ENCODE data around the gene ETF1. TPM values are rescaled to one million over a fixed set of nuclear protein-coding genes. Genes with fewer than 3 reads are reported as not detected.
"Not testable (repeated sequence)": the region's sequence is repeated elsewhere in the genome, so short reads cannot be mapped to it uniquely, and the experiment has no call there.

Gene ETF1
- total and polyA plus RNA-seq, 9 of the 15 experiments (the other 6 are each of a cell fraction or from before 2014, with no cell fraction given) = 53.7 to 209 (median 164) TPM

GRCh38 chr5:138476918-138477317, 66.1 kb downstream of the ETF1 start:
- in situ Hi-C loops (cut with MboI) = no loop called here
- H3K4me2 ChIP-seq (ENCODE audit: insufficient read depth, low read length) = peak overlapping the region; percentile 73; the same call in 1 of the 2 replicates
- no peak for FAIRE-seq

GRCh38 chr5:138473151-138473550, 69.9 kb downstream of the ETF1 start:
- POLR2A ChIA-PET = interaction anchor here (0.6 to 2.6 kb wide), 8 partner anchors 8 to 69 kb away, joined by 4 to 17 read pairs (median 5); partner anchors contain the start of gene EGR1
- H3K9me1 ChIP-seq (ENCODE audit: control insufficient read depth, insufficient read depth, low read length) = not testable (repeated sequence)

More at GRCh38 chr5:138476918-138477317, 66.1 kb downstream of the ETF1 start:
- TF ChIP-seq GTF2E2 (tag; IDR thresholded peaks at IDR 0.05) (0 out of 2 replicates have a peak, but pooled peaks have one; percentile 29), FOXJ2 (tag; IDR thresholded peaks at IDR 0.05) (0 out of 2 replicates have a peak, but pooled peaks have one; percentile 46), ARID3B (CRISPR knock-in tag; IDR thresholded peaks at IDR 0.05; ENCODE audit: borderline replicate concordance) (no peak)
- Histone ChIP-seq H3K9me1 (ENCODE audit: control insufficient read depth, insufficient read depth, low read length) (no peaks in the 10 kb centered on the region), H3K27ac (ENCODE audit: extremely low read depth, low read depth, low read length) (peak overlapping the region; percentile 67), H3K27me3 (ENCODE audit: control insufficient read depth in 2 of 2, insufficient read depth in 2 of 2, low read length in 2 of 2) (no peaks in the 10 kb centered on the region), H3K4me1 (replicated peaks in 1 of 2; ENCODE audit: control insufficient read depth in 2 of 2, insufficient read depth in 2 of 2, low read length in 2 of 2) (peaks cover 20 to 25% of the 10 kb centered on the region in 2 experiments), H4K20me1 (replicated peaks; ENCODE audit: control insufficient read depth, insufficient read depth, low read length) (no peaks in the 10 kb centered on the region), H3K9ac (ENCODE audit: insufficient read depth in 1 of 2, low read depth in 2 of 2, low read length in 2 of 2) (peak overlapping the region in 1 of 2 experiments; percentile 50; a peak in 2 of 4 replicates), H3K9me3 (replicated peaks; ENCODE audit: control insufficient read depth, insufficient read depth, low read depth, low read length) (no peaks in the 10 kb centered on the region), H2AFZ (ENCODE audit: low read depth, low read length) (peak overlapping the region; percentile 91), H3K36me3 (ENCODE audit: control insufficient read depth, insufficient read depth, low read length) (no peaks in the 10 kb centered on the region), H3K79me2 (ENCODE audit: control insufficient read depth, insufficient read depth, low read length) (no peaks in the 10 kb centered on the region), H3K4me3 (no peak overlapping the region)
- intact Hi-C loops (cut with micrococcal nuclease) = no loop called here
- ATAC-seq = peak; percentile 20
- 29% methylated on average over 7 of the region's 7 CpGs for WGBS (ENCODE audit: insufficient coverage, low coverage, missing lambda C conversion rate)
- POLR2A ChIA-PET = interaction anchor here (2.5 kb wide), 1 partner anchor 10 kb away, joined by 7 read pairs; no protein-coding TSS in a partner anchor
- no peak for DNase-seq (ENCODE audit: extremely low read depth in 1 of 4, low spot score in 3 of 4)
- no TSS peak for BruUV-seq (replicated peaks)
- CTCF ChIA-PET (ENCODE audit: low intra/inter-chr PET ratio) = no interaction called here

More at GRCh38 chr5:138473151-138473550, 69.9 kb downstream of the ETF1 start:
- in situ Hi-C loops (cut with MboI); CTCF ChIA-PET (ENCODE audit: low intra/inter-chr PET ratio); H3K36me3 ChIP-seq (ENCODE audit: control insufficient read depth, insufficient read depth, low read length); H3K9ac ChIP-seq (ENCODE audit: insufficient read depth in 1 of 2, low read depth in 2 of 2, low read length in 2 of 2); H3K79me2 ChIP-seq (ENCODE audit: control insufficient read depth, insufficient read depth, low read length); H3K4me3 ChIP-seq; ATAC-seq; H3K9me3 ChIP-seq (replicated peaks; ENCODE audit: control insufficient read depth, insufficient read depth, low read depth, low read length); H3K27me3 ChIP-seq (ENCODE audit: control insufficient read depth in 2 of 2, insufficient read depth in 2 of 2, low read length in 2 of 2); FAIRE-seq; intact Hi-C loops (cut with micrococcal nuclease); H3K27ac ChIP-seq (ENCODE audit: extremely low read depth, low read depth, low read length); H4K20me1 ChIP-seq (replicated peaks; ENCODE audit: control insufficient read depth, insufficient read depth, low read length); BruUV-seq (replicated peaks); DNase-seq (ENCODE audit: extremely low read depth in 1 of 4, low spot score in 3 of 4); H3K4me2 ChIP-seq (ENCODE audit: insufficient read depth, low read length); H2AFZ ChIP-seq (ENCODE audit: low read depth, low read length): not testable (repeated sequence)
- H3K4me1 ChIP-seq (replicated peaks in 1 of 2; ENCODE audit: control insufficient read depth in 2 of 2, insufficient read depth in 2 of 2, low read length in 2 of 2) = peaks cover 20 to 26% of the 10 kb centered on the region in 2 experiments
- WGBS (ENCODE audit: insufficient coverage, low coverage, missing lambda C conversion rate) = 22% methylated on average over 5 of the region's 5 CpGs
